GM12873 (cell line): ENCODE measurements around the gene IFNG.

Source experiments
- TF ChIP-seq, protein P1 (sequence below): IDR thresholded peaks from 2 replicates; pipeline ENCODE4 v1.5.1; 2012; ENCODE audit warnings: low read depth, mild to moderate bottlenecking, moderate library complexity, low read length, control low read depth; ENCODE audit not compliant: insufficient read depth; ENCODE audit errors: missing control alignments

IFNG gene

GRCh38 chr12:68139001-68139400 lies 20.5 kb downstream of the IFNG start:
- TF ChIP-seq, protein P1, sequence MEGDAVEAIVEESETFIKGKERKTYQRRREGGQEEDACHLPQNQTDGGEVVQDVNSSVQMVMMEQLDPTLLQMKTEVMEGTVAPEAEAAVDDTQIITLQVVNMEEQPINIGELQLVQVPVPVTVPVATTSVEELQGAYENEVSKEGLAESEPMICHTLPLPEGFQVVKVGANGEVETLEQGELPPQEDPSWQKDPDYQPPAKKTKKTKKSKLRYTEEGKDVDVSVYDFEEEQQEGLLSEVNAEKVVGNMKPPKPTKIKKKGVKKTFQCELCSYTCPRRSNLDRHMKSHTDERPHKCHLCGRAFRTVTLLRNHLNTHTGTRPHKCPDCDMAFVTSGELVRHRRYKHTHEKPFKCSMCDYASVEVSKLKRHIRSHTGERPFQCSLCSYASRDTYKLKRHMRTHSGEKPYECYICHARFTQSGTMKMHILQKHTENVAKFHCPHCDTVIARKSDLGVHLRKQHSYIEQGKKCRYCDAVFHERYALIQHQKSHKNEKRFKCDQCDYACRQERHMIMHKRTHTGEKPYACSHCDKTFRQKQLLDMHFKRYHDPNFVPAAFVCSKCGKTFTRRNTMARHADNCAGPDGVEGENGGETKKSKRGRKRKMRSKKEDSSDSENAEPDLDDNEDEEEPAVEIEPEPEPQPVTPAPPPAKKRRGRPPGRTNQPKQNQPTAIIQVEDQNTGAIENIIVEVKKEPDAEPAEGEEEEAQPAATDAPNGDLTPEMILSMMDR, result no peak

DNA sequence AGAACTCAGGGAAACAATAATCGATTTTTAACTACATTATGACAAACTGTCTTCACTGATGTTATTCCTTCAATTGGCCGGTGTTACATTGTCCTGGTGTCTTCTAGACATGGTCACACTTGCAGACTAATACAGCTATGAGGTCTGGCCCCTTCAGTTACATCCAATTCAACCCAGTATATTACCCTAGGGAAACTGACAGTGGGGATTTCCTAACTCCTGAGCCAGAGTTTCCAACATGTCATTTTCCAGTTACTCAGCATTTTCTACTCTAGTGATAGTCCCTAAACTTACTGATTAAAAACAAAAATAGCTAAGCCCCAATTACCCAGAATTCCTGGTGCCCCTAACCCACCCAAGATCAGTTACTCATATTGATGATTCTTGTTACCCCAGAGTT lies 21.1 kb downstream of the IFNG start:
- TF ChIP-seq, protein P1, result no peak

DNA sequence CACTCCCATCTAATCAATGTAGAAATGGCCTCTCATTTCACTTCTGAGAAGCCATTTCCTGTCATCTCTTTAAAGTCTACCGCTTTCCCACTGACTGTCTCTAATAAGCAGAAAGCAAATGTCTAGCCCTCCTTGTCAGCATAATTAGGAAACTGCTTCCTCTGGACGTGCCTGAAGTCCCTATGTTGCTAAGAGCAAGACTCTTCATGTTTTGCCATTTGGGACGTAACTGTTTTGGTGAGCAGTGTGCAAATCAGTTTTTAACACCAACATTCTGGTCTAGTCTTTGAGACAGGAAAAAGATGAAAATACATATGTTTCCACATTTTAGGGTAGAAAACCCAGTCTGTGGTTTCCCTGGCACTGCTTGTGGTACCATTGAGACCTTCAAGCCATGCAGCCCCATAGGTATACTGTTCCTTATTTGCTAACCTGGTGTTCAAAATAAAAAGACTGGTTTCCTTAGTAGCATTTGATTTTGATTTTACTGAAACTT lies 22.2 kb downstream of the IFNG start:
- TF ChIP-seq, protein P1, result no peak

DNA sequence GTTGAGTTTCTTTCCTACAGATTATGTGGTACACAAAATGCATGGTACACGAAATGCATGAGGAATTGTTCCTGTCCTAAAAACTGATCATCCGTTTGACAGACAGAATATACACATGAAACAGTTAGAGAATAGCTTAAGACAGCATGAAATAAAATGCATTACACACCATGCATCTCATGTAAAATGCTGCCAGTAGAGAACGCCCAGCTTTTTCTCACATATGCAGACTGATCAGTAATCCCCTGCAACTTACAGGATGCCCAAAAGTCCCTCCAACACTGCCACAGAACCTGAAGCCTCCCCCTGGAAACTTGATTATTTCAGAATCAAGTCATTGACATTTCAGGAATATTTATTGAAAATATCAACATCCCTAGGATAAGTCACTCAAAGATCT lies 24.0 kb downstream of the IFNG start:
- TF ChIP-seq, protein P1, result no peak

DNA sequence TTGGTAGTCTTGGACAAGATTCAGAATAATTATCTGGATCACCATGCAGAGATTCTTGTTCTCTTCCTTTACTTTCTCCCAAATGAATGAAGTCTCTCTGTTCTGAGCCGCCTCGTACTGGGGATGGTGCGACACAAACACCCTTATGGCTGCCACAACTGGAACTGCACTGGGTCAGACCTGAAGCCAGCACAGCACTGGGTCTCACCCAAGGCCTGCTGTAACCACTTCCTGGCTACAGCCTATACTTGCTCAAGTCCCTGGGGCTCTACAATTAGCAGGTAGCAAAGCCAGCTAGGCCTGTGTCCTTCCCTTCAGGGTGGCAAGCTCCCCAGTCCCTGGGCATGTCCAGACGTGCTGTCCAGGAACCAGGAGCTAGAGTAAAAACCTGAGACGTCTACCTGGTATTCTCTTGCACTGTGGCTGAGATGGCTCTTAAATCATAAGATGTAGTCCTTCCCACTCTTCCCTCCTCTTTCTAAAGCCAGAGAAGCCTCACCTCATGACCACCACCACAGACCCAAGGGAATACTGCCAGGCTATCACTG lies 27.6 kb downstream of the IFNG start:
- TF ChIP-seq, protein P1, result no peak

DNA sequence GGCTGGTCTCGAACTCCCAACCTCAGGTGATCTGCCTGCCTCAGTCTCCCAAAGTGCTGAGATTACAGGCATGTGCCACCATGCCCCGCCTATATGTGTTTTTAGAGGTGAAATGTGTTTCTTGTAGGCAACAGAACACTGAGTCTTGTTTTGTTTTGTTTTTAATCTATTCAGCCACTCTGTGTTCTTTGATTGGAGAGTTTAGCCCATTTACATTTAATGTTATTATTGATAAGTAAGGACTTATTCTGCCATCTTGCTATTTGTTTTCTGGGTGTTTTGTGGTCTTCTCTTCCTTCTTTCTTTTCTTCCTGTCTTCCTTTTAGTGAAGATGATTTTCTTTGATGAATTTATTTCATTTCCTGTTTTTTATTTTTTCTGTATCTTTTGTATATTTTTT lies 29.6 kb downstream of the IFNG start:
- TF ChIP-seq, protein P1, result no peak

DNA sequence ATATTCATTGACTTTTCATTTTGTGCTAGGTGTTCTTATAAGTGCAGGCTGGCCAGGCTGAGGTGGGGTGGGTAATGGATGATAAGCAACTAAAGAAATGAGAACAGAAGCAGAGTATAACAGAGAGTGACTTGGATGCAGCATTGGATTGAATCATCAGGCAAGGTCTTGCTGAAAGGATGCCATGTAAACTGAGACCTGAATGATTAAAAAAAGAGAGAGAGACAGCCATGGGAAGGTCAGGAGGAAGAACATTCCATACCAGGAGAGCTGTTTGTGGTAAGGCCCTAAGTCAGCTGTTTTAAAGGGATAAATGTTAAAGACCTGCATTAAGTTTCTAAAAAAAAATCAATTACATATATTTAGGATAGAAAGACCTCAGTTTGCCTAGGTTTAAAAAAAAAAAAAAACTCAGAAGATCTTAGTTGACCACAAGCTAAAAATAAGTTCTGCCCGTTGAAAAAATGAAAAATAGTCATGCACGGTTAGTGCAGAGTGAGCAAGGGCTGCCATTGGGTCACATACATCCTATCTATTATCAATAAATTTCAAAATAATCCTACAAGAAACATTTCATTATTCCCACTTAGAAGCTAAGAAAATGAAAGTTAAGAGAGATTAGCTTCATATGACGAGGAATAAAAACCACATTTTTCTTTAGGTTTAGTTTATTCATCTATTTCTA lies 37.2 kb downstream of the IFNG start:
- TF ChIP-seq, protein P1, result no peak
